HG02763 (cell line): ENCODE measurements around the gene ETV6.
A peak's percentile ranks its signal among the peaks of the same experiment; 100 is the strongest.

Experiments used
- ATAC-seq: cut with Tn5 transposase; IDR thresholded peaks from one replicate; pipeline ENCODE4 v1.9.1; 2021; ENCODE audit warnings: mild to moderate bottlenecking, moderate library complexity; ENCODE audit not compliant: unreplicated experiment

The ETV6 gene

GRCh38 chr12:11756523-11756922, 107.0 kb downstream of the ETV6 start:
- ATAC-seq, result no peak

- ATAC-seq, result no peak
Observed at GRCh38 chr12:11757095-11757494, 107.6 kb downstream of the ETV6 start.

- no peak for ATAC-seq
Observed at GRCh38 chr12:11757531-11757930, 108.1 kb downstream of the ETV6 start.

- no peak for ATAC-seq
Observed at GRCh38 chr12:11758087-11758486, 108.6 kb downstream of the ETV6 start.

GRCh38 chr12:11758510-11759493, 109.3 kb downstream of the ETV6 start:
- ATAC-seq, result no peak

GRCh38 chr12:11759494-11759878, 110.0 kb downstream of the ETV6 start:
- no peak for ATAC-seq

- ATAC-seq, result no peak
Observed at GRCh38 chr12:11759899-11760298, 110.4 kb downstream of the ETV6 start.

GRCh38 chr12:11761869-11762567, 112.5 kb downstream of the ETV6 start:
- ATAC-seq, result peak; percentile 53

GRCh38 chr12:11762723-11763326, 113.4 kb downstream of the ETV6 start:
- peak; percentile 28 for ATAC-seq

- ATAC-seq, result no peak
Observed at GRCh38 chr12:11763760-11764520, 114.5 kb downstream of the ETV6 start.

- ATAC-seq, result no peak
Observed at GRCh38 chr12:11764837-11765236, 115.4 kb downstream of the ETV6 start.

- no peak for ATAC-seq
Observed at GRCh38 chr12:11765421-11765816, 115.9 kb downstream of the ETV6 start.

GRCh38 chr12:11765817-11766794, 116.6 kb downstream of the ETV6 start:
- peak; percentile 60 for ATAC-seq

- no peak for ATAC-seq
Observed at GRCh38 chr12:11767029-11767724, 117.7 kb downstream of the ETV6 start.

- no peak for ATAC-seq
Observed at GRCh38 chr12:11767798-11768197, 118.3 kb downstream of the ETV6 start.

- ATAC-seq, result no peak
Observed at GRCh38 chr12:11768233-11768965, 118.9 kb downstream of the ETV6 start.

GRCh38 chr12:11769723-11770514, 120.4 kb downstream of the ETV6 start:
- no peak for ATAC-seq

GRCh38 chr12:11771356-11771755, 121.9 kb downstream of the ETV6 start:
- no peak for ATAC-seq
